Measurements from ENCODE around the gene EMILIN2.
A peak's percentile ranks its signal among the peaks of the same experiment; 100 is the strongest.
"Not testable (repeated sequence)": the region's sequence is repeated elsewhere in the genome, so short reads cannot be mapped to it uniquely, and the experiment has no call there.

EMILIN2 gene

GRCh38 chr18:2825613-2826175 is 21.1 kb upstream of the EMILIN2 start:
- H3K4me1 Mint-ChIP-seq = no peaks in the 10 kb centered on the region
- DNase-seq (no peak), ATAC-seq (replicated peaks) (no peak)
- no peaks in the 10 kb centered on the region for H3K36me3 Mint-ChIP-seq
- no peak overlapping the region for H3K27ac Mint-ChIP-seq
- H3K4me3 Mint-ChIP-seq = no peak overlapping the region
- H3K27me3 Mint-ChIP-seq = no peaks in the 10 kb centered on the region
- H3K9me3 Mint-ChIP-seq = no peaks in the 10 kb centered on the region

DNA sequence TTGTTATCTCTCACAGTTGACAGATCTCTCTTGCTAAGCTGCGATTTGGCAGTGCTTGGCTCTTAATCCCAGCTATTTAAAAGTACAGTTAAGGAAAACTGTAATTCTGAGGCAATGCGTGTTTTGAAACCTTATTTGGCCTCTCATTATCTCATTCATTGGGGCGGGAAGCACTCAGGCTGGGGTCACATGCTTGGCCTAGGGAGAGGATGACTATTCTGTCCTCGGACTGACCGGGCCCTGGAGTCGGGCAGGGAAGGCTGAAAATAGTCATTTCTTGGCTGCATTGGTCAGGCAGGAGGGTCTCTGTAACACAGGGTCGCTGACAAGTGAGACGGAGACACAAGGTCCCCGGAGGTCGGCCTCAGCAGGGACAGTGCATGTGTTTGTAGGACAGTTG is 20.2 kb upstream of the EMILIN2 start:
- H3K36me3 Mint-ChIP-seq = no peaks in the 10 kb centered on the region
- H3K27me3 Mint-ChIP-seq = peaks cover 0 to 5% of the 10 kb centered on the region in 2 donors

DNA sequence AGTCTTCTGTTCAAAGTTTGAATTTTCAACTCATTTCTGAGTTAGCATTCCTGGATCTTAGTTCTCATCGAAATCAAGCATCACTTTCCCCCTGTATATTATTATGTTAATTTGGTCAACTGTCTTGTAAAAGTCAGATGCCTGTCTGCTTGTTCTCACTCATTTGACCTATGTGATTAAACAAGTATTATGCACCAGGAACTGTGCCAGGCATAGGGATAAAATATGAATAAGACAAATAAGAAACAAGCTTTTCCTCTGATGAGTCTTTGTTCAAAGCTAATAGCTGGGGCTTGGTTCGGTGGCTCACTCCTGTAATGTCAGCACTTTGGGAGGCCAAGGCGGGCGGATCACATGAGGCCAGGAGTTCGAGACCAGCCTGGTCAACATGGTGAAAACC is 19.7 kb upstream of the EMILIN2 start:
- DNase-seq = no peak
- H3K27me3 Mint-ChIP-seq = peaks cover 0 to 5% of the 10 kb centered on the region in 2 donors
- H3K36me3 Mint-ChIP-seq = no peaks in the 10 kb centered on the region
- no peaks in the 10 kb centered on the region for H3K4me1 Mint-ChIP-seq
- H3K27ac Mint-ChIP-seq = no peak overlapping the region
- ATAC-seq (replicated peaks) = no peak
- no peaks in the 10 kb centered on the region for H3K9me3 Mint-ChIP-seq
- H3K4me3 Mint-ChIP-seq = no peak overlapping the region

More for the DNA sequence above, 20.2 kb upstream of the EMILIN2 start:
- ATAC-seq (replicated peaks) (no peak), DNase-seq (no peak)
- no peak overlapping the region for H3K4me3 Mint-ChIP-seq
- no peaks in the 10 kb centered on the region for H3K4me1 Mint-ChIP-seq
- no peaks in the 10 kb centered on the region for H3K9me3 Mint-ChIP-seq
- H3K27ac Mint-ChIP-seq = no peak overlapping the region

DNA sequence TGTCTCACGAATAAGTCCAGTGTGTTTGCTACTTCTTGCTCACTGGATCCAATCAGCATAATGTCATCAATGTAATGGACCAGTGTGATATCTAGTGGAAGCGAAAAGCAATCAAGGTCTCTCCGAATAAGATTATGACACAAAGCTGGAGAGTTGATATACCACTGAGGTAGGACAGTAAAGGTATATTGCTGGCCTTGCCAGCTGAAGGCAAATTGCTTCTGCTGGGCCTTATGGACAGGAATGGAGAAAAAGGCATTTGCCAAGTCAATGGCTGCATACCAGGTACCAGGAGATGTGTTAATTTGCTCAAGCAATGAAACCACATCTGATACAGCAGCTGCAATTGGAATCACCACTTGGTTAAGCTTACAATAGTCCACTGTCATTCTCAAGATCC is 10.7 kb upstream of the EMILIN2 start:
- DNase-seq; H3K27me3 Mint-ChIP-seq; H3K4me1 Mint-ChIP-seq; H3K4me3 Mint-ChIP-seq; ATAC-seq (replicated peaks); H3K27ac Mint-ChIP-seq: not testable (repeated sequence)
- Mint-ChIP-seq H3K9me3 (peaks cover 10 to 12% of the 10 kb centered on the region in 2 donors), H3K36me3 (peaks cover 5 to 11% of the 10 kb centered on the region in 2 donors)

DNA sequence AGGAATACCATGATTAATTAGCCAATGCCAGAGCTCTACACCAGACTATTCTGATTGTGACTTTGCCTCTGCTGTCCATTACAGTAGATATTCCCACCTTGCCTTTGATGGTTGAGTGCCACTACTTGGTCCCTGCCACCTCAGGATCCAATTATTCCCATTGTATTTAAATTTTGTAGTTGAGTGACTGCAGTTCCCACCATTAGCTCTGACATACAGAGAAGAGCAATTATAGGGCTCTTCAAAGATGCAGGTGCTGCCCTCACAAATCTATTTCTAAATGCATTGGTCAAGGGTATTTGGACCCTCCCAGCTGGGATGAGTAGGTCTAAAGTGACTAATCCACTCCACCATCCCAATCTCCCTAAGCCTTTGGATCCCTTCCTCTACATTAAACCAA is 9.5 kb upstream of the EMILIN2 start:
- Mint-ChIP-seq H3K36me3 (peaks cover 5 to 11% of the 10 kb centered on the region in 2 donors), H3K9me3 (peaks cover 10 to 12% of the 10 kb centered on the region in 2 donors)
- H3K27ac Mint-ChIP-seq; DNase-seq; H3K27me3 Mint-ChIP-seq; H3K4me1 Mint-ChIP-seq; ATAC-seq (replicated peaks); H3K4me3 Mint-ChIP-seq: not testable (repeated sequence)

GRCh38 chr18:2839202-2839601 is 7.6 kb upstream of the EMILIN2 start:
- peaks cover 0 to 6% of the 10 kb centered on the region in 2 donors for H3K4me1 Mint-ChIP-seq
- H3K36me3 Mint-ChIP-seq = peaks cover 5 to 11% of the 10 kb centered on the region in 2 donors
- no peak for ATAC-seq (replicated peaks)
- no peak overlapping the region for H3K27ac Mint-ChIP-seq
- DNase-seq = no peak
- H3K27me3 Mint-ChIP-seq = no peaks in the 10 kb centered on the region
- H3K4me3 Mint-ChIP-seq = no peak overlapping the region
- peaks cover 10 to 12% of the 10 kb centered on the region in 2 donors for H3K9me3 Mint-ChIP-seq

DNA sequence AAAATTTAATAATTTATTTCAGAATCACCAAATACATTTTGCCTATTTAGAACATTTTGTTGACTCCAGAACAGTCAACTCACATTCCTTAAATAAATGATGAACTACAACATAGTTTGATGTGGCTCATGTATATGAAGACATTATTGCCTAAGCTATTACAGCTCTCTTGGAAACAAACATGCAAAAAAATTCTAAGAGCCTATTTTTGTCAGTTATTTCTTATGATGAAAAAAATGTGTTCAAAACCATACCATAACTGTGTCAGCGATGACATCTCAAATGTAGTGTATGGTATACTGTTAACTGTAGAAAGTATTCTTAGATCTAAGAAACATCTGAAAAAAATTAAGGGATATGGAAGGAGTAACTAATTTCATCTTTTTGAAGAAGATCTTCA is 6.3 kb upstream of the EMILIN2 start:
- DNase-seq (no peak), ATAC-seq (replicated peaks) (no peak)
- peaks cover 6 to 11% of the 10 kb centered on the region in 2 donors for H3K4me1 Mint-ChIP-seq
- no peaks in the 10 kb centered on the region for H3K27me3 Mint-ChIP-seq
- peaks cover 10 to 12% of the 10 kb centered on the region in 2 donors for H3K9me3 Mint-ChIP-seq
- H3K4me3 Mint-ChIP-seq = no peak overlapping the region
- peaks cover 5 to 11% of the 10 kb centered on the region in 2 donors for H3K36me3 Mint-ChIP-seq
- no peak overlapping the region for H3K27ac Mint-ChIP-seq

GRCh38 chr18:2843146-2843545 is 3.7 kb upstream of the EMILIN2 start:
- ATAC-seq (replicated peaks) (no peak), DNase-seq (no peak)
- peaks cover 0 to 5% of the 10 kb centered on the region in 2 donors for H3K27me3 Mint-ChIP-seq
- H3K4me1 Mint-ChIP-seq = peaks cover 20 to 21% of the 10 kb centered on the region in 2 donors
- H3K9me3 Mint-ChIP-seq = peaks cover 4 to 5% of the 10 kb centered on the region in 2 donors
- H3K36me3 Mint-ChIP-seq = peaks cover 3 to 4% of the 10 kb centered on the region in 2 donors
- no peak overlapping the region for H3K4me3 Mint-ChIP-seq
- H3K27ac Mint-ChIP-seq = no peak overlapping the region

GRCh38 chr18:2845172-2845571 is 1.6 kb upstream of the EMILIN2 start:
- ATAC-seq (replicated peaks) = no peak
- Mint-ChIP-seq H3K27ac (peak overlapping the region; percentile 4), H3K36me3 (peaks cover 4 to 7% of the 10 kb centered on the region in 2 donors), H3K27me3 (peaks cover 5 to 8% of the 10 kb centered on the region in 2 donors), H3K4me3 (no peak overlapping the region), H3K9me3 (no peaks in the 10 kb centered on the region), H3K4me1 (peaks cover 28 to 30% of the 10 kb centered on the region in 2 donors)
- no peak for DNase-seq

- peak overlapping the region; percentile 96 for H3K27ac Mint-ChIP-seq
- DNase-seq = peak; percentile 58
These were observed 776 bp downstream of the EMILIN2 start for GRCh38 chr18:2847317-2848246.

DNA sequence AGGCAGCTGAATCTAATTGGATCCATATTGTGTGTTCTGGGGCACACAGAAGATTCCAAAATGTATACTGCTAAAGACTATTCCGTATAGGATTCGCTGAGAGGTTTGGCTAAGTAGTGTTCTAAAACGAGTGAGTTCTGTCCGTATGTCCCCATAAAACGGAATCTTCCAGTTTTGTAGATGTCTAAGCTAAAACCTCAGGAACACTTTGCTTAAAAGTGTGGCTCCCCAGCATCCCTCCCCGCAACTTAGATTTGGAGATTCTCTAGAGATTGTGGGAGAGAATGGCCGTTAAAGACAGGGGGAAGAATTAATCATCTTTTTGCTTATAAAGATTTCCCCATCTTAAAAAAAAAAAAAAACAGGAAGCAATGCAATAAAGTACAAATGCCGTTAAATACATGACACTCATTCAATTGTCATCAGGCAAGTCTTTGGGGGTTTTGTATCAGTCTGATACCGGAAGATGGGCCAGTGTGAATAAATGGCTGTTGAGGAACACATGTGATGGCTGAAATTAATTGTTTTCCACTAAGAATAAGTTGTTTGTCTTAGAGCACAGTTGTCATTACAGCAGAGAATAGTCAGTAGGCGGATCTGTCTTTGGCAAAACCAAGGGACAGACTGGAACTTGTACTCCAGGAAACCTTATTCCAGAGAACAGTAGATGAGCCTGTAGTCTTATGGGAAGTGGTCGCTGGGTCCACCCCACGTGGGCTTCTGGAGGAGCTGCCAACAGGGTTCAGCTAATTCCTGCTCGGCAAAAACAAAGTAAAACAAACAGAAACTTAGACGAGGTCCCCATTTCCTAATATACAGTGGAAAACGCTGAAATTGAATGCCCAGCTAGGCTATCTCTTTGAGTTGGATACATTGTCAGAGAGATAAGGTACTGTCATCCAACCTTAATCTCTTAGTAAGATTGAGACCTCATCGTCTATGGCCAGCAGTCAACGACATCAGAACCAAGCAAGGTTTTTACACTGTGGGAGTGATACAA is 1.7 kb downstream of the EMILIN2 start:
- H3K4me1 Mint-ChIP-seq = peaks cover 35 to 48% of the 10 kb centered on the region in 2 donors
- H3K36me3 Mint-ChIP-seq = peaks cover 18 to 23% of the 10 kb centered on the region in 2 donors
- no peak for DNase-seq
- no peak for ATAC-seq (replicated peaks)
- no peaks in the 10 kb centered on the region for H3K9me3 Mint-ChIP-seq
- H3K27me3 Mint-ChIP-seq = peaks cover 14 to 18% of the 10 kb centered on the region in 2 donors
- no peak overlapping the region for H3K27ac Mint-ChIP-seq
- peak overlapping the region; percentile 95 to 98 for H3K4me3 Mint-ChIP-seq

More at GRCh38 chr18:2847317-2848246, 776 bp downstream of the EMILIN2 start:
- Mint-ChIP-seq H3K36me3 (peaks cover 15 to 21% of the 10 kb centered on the region in 2 donors), H3K27me3 (peaks cover 14 to 18% of the 10 kb centered on the region in 2 donors), H3K4me1 (peaks cover 35 to 48% of the 10 kb centered on the region in 2 donors), H3K4me3 (peak overlapping the region; percentile 95 to 98), H3K9me3 (no peaks in the 10 kb centered on the region)
- peak; percentile 65 to 66 for ATAC-seq (replicated peaks)

DNA sequence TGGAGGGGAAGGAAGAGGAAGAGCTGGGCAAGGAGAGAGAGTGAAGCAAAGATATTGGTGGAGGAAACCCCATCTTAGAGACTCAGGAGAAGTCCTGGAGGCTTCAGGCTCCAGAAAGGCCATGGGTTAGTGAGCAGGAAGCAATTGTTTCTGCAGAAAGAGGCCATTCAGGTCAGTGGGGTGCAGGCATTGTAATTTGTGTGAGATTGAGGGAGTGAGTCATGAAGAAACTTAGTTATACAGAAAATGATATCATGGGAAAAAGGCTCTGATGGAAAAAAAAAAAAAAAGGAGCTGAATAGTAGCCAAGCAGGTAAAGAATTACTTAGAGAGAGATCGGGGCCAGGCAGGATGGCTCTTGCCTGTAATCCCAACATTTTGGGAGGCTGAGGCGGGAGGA is 4.0 kb downstream of the EMILIN2 start:
- Mint-ChIP-seq H3K27ac (no peak overlapping the region), H3K36me3 (peaks cover 29 to 41% of the 10 kb centered on the region in 2 donors), H3K27me3 (peaks cover 18% of the 10 kb centered on the region in 2 donors), H3K4me3 (peak overlapping the region in 1 of 2 donors; percentile 2), H3K4me1 (peaks cover 23 to 39% of the 10 kb centered on the region in 2 donors), H3K9me3 (no peaks in the 10 kb centered on the region)
- ATAC-seq (replicated peaks) (no peak), DNase-seq (no peak)

- H3K27ac Mint-ChIP-seq = no peak overlapping the region
- ATAC-seq (replicated peaks) (no peak), DNase-seq (no peak)
- H3K27me3 Mint-ChIP-seq = peaks cover 14 to 18% of the 10 kb centered on the region in 2 donors
- peaks cover 29 to 46% of the 10 kb centered on the region in 2 donors for H3K36me3 Mint-ChIP-seq
- peaks cover 19 to 31% of the 10 kb centered on the region in 2 donors for H3K4me1 Mint-ChIP-seq
- H3K9me3 Mint-ChIP-seq = no peaks in the 10 kb centered on the region
- H3K4me3 Mint-ChIP-seq = no peak overlapping the region
These were observed 5.0 kb downstream of the EMILIN2 start for GRCh38 chr18:2851771-2852170.
